ENCODE results near the gene ADAMTSL5. TPM values are rescaled to one million over a fixed set of nuclear protein-coding genes. Genes with fewer than 3 reads are reported as not detected.
A peak's percentile ranks its signal among the peaks of the same experiment; 100 is the strongest.
"Not testable (repeated sequence)": the region's sequence is repeated elsewhere in the genome, so short reads cannot be mapped to it uniquely, and the experiment has no call there.

ADAMTSL5 gene
- polyA plus RNA-seq, 1 donor, result 16.5 TPM

- no peak for DNase-seq (ENCODE audit: low read depth)
These were observed 878 bp upstream of the ADAMTSL5 start for GRCh38 chr19:1513499-1514294.

DNA sequence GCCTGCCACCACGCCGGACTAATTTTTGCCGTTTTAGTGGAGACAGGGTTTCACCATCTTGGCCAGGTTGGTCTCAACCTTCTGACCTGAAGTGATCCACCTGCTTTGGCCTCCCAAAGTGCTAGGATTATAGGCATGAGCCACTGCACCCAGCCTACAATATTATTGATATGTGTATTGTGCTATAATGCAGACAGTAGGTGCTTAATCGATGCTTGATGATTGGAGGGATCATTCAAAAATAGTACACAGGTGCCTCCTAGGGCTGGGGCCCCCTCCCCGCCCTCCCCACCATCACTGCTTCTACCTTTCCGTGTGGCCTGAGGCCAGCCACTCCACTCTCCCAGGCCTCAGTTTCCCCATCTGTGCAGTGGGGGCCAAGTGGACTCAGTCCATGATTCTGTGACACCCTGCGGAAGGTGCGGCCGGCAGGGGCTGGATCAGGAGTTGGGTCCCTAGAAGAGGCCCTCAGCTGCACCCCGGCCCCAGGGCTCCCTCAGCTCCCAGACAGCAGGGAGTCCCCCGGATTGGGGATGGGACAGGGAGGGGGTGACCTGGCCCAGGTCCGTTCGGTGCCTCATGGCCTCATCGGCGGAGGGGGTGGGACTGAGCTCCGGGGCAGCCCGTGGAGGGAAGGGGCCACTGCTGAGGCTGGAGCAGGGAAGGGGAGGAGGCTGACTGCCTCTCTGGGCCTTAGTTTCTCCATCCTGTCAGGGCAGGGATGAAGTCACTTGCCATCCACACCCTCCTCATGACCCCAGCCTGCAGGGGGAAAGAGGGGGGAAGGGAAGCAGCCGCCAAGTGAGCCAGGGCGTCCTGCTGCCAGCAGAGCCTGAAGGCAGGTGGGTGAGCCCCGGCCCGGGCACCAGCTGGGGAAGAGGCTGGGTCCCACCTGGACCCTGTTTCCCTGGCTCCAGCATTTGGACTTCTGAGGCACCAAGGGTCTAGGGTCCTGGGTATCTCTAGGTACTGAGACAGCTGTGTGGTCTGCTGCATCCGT is 1.2 kb downstream of the ADAMTSL5 start:
- DNase-seq (ENCODE audit: low read depth), result no peak

GRCh38 chr19:1510807-1511206 is 2.0 kb downstream of the ADAMTSL5 start:
- no peak for DNase-seq (ENCODE audit: low read depth)

GRCh38 chr19:1510442-1510806 is 2.4 kb downstream of the ADAMTSL5 start:
- DNase-seq (ENCODE audit: low read depth), result no peak

GRCh38 chr19:1509602-1510441 is 3.0 kb downstream of the ADAMTSL5 start:
- DNase-seq (ENCODE audit: low read depth), result no peak

DNA sequence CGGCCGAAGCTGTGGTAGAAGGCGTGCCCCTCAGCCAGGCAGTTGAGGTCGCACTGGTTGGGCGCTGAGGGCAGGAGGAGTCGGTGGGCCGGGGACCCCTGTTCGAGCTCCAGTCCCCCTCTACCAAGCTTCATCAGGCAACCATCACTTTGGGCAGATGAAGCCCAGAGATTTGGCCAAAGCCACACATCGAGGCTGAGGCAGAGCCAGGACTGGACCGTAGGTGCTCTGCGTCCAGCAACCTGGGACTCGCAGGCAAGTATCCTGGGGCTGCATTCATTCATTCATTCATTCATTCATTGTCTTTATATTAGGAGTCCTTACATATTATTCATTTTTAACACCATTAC is 4.3 kb downstream of the ADAMTSL5 start:
- no peak for DNase-seq (ENCODE audit: low read depth)

- peak; percentile 86 for DNase-seq (ENCODE audit: low read depth)
These were observed 4.9 kb downstream of the ADAMTSL5 start for GRCh38 chr19:1507763-1508506.

DNA sequence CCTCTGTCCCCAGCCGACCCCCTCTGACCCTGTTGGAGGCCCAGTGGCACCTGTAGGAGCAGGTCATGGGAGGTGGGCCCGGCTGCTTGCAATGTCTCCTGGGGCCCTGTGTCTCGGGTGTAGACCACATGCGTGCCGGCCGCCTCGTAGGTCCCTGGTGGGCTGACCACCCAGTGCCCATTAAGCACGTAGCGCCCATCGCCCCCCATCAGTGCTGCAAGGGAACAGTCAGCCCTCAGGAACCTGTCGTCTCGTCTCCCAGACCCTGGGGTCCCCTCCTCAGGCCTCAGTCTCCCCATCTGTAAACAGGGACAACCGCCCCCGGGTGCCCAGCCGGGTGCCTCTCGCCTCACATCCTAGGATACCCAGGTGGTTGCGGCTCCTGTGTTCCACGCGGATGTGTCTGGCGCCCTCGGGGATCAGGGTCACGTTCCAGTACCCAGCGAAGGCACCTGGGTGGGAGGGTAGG is 5.6 kb downstream of the ADAMTSL5 start:
- no peak for DNase-seq (ENCODE audit: low read depth)

DNA sequence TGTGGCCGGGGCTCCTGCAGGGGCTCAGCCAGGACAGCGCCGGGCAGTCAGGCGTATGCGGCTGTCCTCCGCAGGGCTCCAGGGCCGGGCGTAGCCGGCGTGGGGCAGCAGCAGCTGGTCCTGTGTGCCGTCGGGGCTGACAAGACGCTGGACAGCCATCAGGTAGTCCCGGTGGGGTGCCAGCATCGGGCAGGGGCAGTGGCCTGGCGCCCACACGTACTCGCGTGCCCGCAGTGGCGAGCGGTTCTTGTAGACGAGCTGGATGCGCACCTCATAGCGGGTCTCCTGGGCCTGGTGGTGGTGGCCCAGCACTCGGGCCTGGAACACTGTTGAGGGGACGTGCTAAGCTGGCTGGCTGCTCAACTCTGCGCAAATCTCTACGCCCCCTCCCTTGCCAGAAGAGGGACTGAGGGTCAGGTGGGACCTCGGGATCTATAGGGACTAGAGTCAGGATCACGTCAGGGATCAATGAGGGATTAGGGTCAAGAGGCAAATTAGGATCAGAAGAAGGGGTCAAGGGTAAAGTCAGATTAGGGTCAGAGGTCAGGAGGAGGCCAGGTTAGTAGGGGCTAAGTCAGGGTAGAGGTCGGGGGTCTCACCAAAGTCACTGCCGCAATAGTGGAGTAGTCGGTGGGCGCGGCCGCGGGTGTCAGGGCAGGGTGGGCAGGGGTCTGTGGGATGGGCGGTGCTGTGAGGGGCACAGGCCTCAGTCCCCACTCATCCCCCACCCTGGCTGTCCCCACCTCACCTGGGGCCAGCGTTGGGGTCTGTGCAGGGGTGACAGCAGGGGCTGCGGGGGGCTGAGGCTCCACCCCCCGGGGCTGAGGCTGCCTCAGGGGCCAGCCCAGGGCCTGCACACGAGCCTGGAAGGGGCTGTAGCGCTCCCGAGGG is 6.6 kb downstream of the ADAMTSL5 start:
- DNase-seq (ENCODE audit: low read depth), result no peak

GRCh38 chr19:1505012-1505411 is 7.8 kb downstream of the ADAMTSL5 start:
- no peak for DNase-seq (ENCODE audit: low read depth)

DNA sequence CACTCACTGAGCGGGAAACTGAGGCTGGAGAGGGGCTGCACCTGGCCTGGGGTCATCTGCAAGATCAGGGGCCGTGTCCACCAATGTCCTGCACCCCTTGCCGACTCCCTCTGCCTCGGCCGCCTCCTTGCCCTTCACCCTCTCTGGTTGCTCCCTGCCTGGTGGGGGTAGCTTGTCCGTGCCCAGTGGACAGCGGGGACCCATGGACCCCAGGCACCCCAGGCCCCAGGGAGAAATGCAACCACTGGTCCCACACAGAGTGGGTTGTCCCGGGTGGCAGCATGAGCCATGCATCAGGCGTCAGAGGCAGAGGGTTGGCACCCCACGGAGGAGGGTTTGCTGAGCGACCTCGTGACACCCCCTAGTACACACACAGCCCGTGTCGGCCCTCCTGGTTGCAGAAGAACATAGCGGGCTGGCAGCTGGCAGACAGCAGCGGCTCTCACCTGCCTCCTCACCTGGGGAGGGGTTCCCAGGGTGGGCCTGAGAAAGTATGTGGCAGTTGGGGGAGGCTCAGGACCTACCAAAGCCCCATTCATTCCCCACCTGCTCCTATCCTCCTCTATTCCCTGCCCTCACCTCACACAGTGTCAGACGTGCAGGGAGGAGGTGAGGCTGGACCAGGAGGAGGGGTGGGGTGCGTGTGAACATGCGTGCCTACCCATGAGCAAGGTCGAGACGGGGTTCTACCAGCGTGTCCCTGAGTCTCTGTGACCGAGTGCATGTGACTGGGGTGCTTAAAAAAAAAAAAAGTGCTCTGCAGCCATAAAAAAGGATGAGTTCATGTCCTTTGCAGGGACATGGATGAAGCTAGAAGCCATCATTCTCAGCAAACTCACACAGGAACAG is 8.7 kb downstream of the ADAMTSL5 start:
- no peak for DNase-seq (ENCODE audit: low read depth)

DNA sequence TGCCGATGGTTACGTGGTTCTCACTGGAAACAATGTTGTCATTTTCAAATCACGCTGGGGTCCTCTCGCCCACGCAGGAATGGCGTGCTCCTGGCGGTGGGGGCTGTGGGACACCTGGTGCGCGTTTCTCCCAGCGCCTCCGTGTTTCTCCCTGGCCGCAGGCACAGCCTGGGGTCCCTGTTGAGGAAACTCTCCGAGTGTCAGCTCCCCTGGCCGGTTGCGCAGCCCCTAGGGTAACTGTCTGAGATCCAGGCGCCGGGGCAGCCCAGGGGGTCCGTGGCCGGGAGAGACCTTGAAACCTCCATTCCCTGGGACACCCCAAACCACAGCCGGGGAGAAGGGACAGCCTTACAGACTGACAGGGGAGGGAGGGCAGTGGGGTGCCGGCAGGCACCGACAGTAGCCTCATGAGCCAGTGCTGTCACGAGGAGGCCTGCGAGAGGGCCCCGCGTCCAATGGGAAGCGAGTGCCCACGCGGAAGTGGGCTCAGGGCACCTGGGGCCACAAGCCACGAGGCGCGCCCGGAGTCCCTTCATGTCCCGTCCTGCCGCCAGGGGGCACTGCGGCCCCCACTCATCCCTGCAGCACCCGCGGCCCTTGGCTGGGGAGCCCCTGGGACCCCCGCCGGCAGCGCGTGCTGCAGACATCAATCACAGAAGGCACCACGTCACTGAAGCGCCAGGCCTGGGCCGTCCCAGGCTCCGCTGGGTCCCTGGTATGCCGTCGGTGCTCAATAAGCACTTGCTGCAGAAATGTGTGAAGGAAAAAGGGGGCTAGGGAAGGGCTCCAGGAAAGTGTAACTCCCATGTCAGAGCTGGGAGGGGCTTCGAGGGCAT is 9.5 kb downstream of the ADAMTSL5 start:
- DNase-seq (ENCODE audit: low read depth), result no peak

GRCh38 chr19:1502433-1503088 is 10.3 kb downstream of the ADAMTSL5 start:
- DNase-seq (ENCODE audit: low read depth), result no peak

DNA sequence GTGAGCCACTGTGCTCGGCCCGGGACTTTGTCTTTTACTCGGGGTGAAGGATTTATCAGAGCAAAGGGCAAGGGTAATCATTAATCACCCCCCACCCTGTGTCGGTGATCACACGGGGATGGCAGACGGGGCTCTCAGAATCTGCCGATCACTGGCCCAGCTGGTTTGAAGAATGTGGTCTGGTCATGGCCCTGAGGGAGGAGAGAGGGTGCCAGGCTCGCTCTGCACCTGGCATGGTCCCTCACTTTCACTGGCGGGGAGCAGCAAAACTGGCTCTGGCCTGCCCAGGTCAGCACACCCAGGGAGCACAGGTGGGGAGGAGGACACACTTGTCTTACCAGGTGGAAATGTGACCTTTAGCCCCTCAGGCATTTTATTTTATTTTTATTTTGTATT is 11.6 kb downstream of the ADAMTSL5 start:
- DNase-seq (ENCODE audit: low read depth), result no peak

DNA sequence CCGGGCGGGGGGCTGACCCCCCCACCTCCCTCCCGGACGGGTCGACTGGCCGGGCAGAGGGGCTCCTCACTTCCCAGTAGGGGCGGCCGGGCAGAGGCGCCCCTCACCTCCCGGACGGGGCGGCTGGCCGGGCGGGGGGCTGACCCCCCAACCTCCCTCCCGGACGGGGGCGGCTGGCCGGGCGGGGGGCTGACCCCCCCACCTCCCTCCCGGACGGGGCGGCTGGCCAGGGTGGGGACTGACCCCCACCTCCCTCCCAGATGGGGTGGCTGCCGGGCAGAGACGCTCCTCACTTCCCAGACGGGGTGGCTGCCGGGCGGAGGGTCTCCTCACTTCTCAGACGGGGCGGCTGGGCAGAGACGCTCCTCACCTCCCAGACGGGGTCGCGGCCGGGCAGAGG is 13.6 kb downstream of the ADAMTSL5 start:
- DNase-seq (ENCODE audit: low read depth), result not testable (repeated sequence)

DNA sequence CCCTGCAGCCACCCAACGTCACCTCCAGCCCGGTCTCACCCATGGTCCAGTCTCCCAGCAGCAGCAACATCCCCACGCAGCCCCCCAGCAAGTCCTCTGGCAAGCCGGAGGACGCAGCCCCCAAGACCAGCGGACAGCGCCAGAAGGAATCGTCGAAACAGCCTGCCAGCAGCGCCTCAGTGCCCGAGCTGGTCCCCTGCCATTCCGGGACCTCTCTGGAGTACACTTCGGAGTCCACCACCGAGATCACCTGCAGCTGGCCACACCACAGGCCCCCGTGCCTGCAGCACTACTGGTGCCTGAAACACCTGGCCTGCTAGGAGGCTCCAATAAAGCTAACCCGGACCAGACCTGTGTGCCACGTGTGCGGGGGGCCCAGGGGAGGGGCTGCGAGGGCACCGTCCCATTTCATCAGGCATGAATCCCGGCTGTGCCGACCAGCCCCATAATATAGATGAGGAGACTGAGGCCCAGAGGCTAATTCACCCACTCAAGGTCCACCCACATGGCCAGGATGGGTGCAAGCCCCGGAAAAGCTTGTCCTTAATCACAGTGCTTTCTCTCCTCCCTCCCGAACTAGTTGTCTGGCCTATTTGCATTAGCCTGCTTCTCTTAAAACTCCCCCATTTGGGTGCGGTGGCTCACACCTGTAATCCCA is 15.1 kb downstream of the ADAMTSL5 start:
- DNase-seq (ENCODE audit: low read depth), result no peak
